ENCODE data around the gene LRG1. TPM values are rescaled to one million over a fixed set of nuclear protein-coding genes. Genes with fewer than 3 reads are reported as not detected.

LRG1 gene
- total RNA-seq, 1 experiment from 2014 or later: 0.51 TPM

DNA sequence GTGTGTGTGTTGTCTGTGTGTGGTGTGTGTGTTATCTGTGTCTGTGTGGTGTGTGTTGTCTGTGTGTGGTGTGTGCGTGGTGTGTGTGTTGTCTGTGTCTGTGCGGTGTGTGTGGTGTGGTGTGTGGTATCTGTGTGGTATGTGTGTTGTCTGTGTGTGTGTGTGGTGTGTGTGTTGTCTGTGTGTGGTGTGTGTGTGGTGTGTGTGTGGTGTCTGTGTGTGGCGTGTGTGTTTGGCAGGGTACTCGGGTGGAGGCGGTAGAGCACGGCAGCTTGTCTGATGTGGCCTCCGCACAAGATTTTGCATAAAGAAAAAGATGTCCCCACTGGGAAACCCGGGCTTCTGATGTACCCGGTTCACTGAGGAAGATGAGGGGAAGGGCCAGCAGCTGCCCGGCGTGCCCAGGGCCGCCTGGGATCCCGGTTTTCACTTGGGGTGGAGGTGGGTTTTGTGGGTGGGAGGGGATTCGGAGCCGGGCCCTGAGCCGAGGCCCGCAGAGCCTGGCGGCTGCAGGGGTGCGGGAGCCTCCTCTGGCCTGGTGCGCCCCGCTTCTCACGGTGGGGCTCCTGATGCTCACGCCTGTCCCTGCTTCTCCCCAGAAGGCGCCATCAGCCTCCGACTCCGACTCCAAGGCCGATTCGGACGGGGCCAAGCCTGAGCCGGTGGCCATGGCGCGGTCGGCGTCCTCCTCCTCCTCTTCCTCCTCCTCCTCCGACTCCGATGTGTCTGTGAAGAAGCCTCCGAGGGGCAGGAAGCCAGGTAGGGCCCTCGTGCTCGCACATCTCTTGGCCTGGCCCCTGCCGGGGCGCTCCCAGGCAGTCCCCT lies 46.5 kb downstream of the LRG1 start:
- ATAC-seq: no peak
- Histone ChIP-seq H3K27ac (ENCODE audit: low read length) (no peak overlapping the region), H3K9me2 (replicated peaks; ENCODE audit: low read length) (no peaks in the 10 kb centered on the region), H3K27me3 (ENCODE audit: low read length) (no peaks in the 10 kb centered on the region), H3K9me3 (ENCODE audit: low read length) (no peaks in the 10 kb centered on the region), H3K36me3 (ENCODE audit: low read depth, low read length) (peaks cover 29% of the 10 kb centered on the region), H3K79me2 (ENCODE audit: low read length) (no peaks in the 10 kb centered on the region), H3K4me2 (ENCODE audit: low read length) (no peak overlapping the region), H3K4me3 (ENCODE audit: low read length) (no peak overlapping the region), H3K4me1 (ENCODE audit: insufficient read depth, low read length) (no peaks in the 10 kb centered on the region), H3K9ac (ENCODE audit: low read length) (no peak overlapping the region), H3F3A (ENCODE audit: low read length, unreplicated experiment) (no peaks in the 10 kb centered on the region), H2AFZ (ENCODE audit: low read length) (no peak overlapping the region), H4K20me1 (ENCODE audit: low read length) (no peaks in the 10 kb centered on the region)
- no peak for DNase-seq
- TF ChIP-seq EZH2phosphoT487 (IDR thresholded peaks at IDR 0.05; ENCODE audit: borderline replicate concordance, low read length): no peak
- TF ChIP-seq EZH2 (IDR thresholded peaks at IDR 0.05; ENCODE audit: low read length, unreplicated experiment): no peak
- TF ChIP-seq, protein P1, sequence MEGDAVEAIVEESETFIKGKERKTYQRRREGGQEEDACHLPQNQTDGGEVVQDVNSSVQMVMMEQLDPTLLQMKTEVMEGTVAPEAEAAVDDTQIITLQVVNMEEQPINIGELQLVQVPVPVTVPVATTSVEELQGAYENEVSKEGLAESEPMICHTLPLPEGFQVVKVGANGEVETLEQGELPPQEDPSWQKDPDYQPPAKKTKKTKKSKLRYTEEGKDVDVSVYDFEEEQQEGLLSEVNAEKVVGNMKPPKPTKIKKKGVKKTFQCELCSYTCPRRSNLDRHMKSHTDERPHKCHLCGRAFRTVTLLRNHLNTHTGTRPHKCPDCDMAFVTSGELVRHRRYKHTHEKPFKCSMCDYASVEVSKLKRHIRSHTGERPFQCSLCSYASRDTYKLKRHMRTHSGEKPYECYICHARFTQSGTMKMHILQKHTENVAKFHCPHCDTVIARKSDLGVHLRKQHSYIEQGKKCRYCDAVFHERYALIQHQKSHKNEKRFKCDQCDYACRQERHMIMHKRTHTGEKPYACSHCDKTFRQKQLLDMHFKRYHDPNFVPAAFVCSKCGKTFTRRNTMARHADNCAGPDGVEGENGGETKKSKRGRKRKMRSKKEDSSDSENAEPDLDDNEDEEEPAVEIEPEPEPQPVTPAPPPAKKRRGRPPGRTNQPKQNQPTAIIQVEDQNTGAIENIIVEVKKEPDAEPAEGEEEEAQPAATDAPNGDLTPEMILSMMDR (conservative IDR thresholded peaks at IDR 0.05; ENCODE audit: low read depth, low read length): no peak
- ChIA-PET CTCF (no interaction called here), POLR2A (ENCODE audit: unreplicated experiment) (no interaction called here)
- BruUV-seq (replicated peaks): no TSS peak
- intact Hi-C loops (cut with micrococcal nuclease): no loop called here

DNA sequence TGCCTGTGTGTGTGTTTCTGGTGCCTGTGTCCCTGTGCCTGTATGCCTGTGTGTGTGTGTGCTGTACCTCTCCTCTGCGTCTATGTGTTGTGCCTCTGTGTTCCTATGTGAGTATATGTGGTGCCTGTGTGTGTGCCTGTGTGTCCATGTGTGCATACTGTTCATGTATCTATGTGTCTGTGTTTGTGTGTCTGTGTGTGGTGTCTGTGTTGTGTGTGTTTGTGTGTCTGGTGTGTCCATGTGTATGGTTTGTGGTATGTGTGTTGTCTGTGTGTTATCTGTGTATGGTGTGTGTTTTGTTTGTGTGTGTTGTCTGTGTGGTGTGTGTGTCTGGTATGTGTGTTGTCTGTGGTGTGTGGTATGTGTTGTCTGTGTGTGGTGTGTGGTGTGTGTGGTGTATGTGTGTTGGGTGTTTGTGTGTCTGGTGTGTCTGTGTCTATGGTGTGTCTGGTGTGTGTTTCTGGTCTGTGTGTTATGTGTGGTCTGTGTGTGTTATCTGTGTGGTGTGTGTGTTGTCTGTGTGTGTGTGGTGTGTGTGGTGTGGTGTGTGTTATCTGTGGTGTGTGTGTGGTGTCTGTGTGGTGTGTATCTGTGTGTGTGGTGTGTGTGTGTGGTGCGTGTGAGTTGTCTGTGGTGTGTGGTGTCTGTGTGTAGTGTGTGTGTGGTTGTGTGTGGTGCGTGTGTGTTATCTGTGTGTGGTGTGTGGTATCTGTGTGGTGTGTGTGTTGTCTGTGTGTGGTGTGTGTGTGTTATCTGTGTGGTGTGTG lies 47.3 kb downstream of the LRG1 start:
- ATAC-seq: no peak
- Histone ChIP-seq H2AFZ (ENCODE audit: low read length) (no peak overlapping the region), H3K4me2 (ENCODE audit: low read length) (no peak overlapping the region), H3F3A (ENCODE audit: low read length, unreplicated experiment) (no peaks in the 10 kb centered on the region), H3K9me3 (ENCODE audit: low read length) (no peaks in the 10 kb centered on the region), H3K79me2 (ENCODE audit: low read length) (no peaks in the 10 kb centered on the region), H3K9ac (ENCODE audit: low read length) (no peak overlapping the region), H3K27ac (ENCODE audit: low read length) (no peak overlapping the region), H3K4me3 (ENCODE audit: low read length) (no peak overlapping the region), H3K27me3 (ENCODE audit: low read length) (no peaks in the 10 kb centered on the region), H3K4me1 (ENCODE audit: insufficient read depth, low read length) (no peaks in the 10 kb centered on the region), H4K20me1 (ENCODE audit: low read length) (no peaks in the 10 kb centered on the region), H3K9me2 (replicated peaks; ENCODE audit: low read length) (no peaks in the 10 kb centered on the region), H3K36me3 (ENCODE audit: low read depth, low read length) (peaks cover 29% of the 10 kb centered on the region)
- POLR2A ChIA-PET (ENCODE audit: unreplicated experiment): no interaction called here
- DNase-seq: no peak
- TF ChIP-seq EZH2phosphoT487 (IDR thresholded peaks at IDR 0.05; ENCODE audit: borderline replicate concordance, low read length) (no peak), EZH2 (IDR thresholded peaks at IDR 0.05; ENCODE audit: low read length, unreplicated experiment) (no peak)
- TF ChIP-seq, protein P1 (conservative IDR thresholded peaks at IDR 0.05; ENCODE audit: low read depth, low read length): no peak
- no TSS peak for BruUV-seq (replicated peaks)
- intact Hi-C loops (cut with micrococcal nuclease): no loop called here
- CTCF ChIA-PET: no interaction called here

DNA sequence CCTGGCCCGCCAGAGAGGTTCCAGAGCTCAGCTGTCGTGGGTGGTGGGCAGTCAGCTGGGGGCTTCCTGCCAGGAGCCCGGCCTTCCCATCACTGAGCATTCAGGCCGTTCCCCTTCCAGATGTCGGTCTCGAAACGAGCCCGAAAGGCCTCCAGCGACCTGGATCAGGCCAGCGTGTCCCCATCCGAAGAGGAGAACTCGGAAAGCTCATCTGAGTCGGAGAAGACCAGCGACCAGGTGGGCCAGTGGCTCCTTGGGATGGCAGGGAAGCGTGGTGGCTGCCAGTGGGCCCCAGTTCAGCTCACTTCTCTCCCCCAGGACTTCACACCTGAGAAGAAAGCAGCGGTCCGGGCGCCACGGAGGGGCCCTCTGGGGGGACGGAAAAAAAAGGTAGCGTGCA lies 48.4 kb downstream of the LRG1 start:
- intact Hi-C loops (cut with micrococcal nuclease): no loop called here
- no peak overlapping the region for H2AFZ ChIP-seq (ENCODE audit: low read length)
- no TSS peak for BruUV-seq (replicated peaks)
- no peaks in the 10 kb centered on the region for H3K27me3 ChIP-seq (ENCODE audit: low read length)
- no peaks in the 10 kb centered on the region for H3K4me1 ChIP-seq (ENCODE audit: insufficient read depth, low read length)
- no peak for TF ChIP-seq EZH2 (IDR thresholded peaks at IDR 0.05; ENCODE audit: low read length, unreplicated experiment)
- TF ChIP-seq, protein P1 (conservative IDR thresholded peaks at IDR 0.05; ENCODE audit: low read depth, low read length): no peak
- H4K20me1 ChIP-seq (ENCODE audit: low read length): no peaks in the 10 kb centered on the region
- DNase-seq (no peak), ATAC-seq (no peak)
- no peak overlapping the region for H3K4me3 ChIP-seq (ENCODE audit: low read length)
- no peak overlapping the region for H3K27ac ChIP-seq (ENCODE audit: low read length)
- ChIA-PET POLR2A (ENCODE audit: unreplicated experiment) (no interaction called here), CTCF (no interaction called here)
- H3K4me2 ChIP-seq (ENCODE audit: low read length): no peak overlapping the region
- H3K36me3 ChIP-seq (ENCODE audit: low read depth, low read length): peaks cover 29% of the 10 kb centered on the region
- no peaks in the 10 kb centered on the region for H3K9me2 ChIP-seq (replicated peaks; ENCODE audit: low read length)
- no peaks in the 10 kb centered on the region for H3K9me3 ChIP-seq (ENCODE audit: low read length)
- no peaks in the 10 kb centered on the region for H3K79me2 ChIP-seq (ENCODE audit: low read length)
- no peak overlapping the region for H3K9ac ChIP-seq (ENCODE audit: low read length)
- H3F3A ChIP-seq (ENCODE audit: low read length, unreplicated experiment): no peaks in the 10 kb centered on the region
